HepG2 (cell line): Measurements from ENCODE around the gene APOBEC3B.

Source experiments
- SP4 ChIP-seq: sonication (generic); formaldehyde crosslinking; IDR thresholded peaks from 2 replicates; pipeline ENCODE4 v1.8.1; 2023; ENCODE audit warnings: mild to moderate bottlenecking, missing genetic modification reagents
- TAF1 ChIP-seq: sonication (generic); formaldehyde crosslinking; IDR thresholded peaks from 2 replicates; pipeline ENCODE4 v1.4.0; 2020; ENCODE audit warnings: missing genetic modification reagents
- TF ChIP-seq, protein P1 (sequence below): sonication (generic); formaldehyde crosslinking; IDR thresholded peaks from 2 replicates; pipeline ENCODE4 v1.4.0; 2020; ENCODE audit warnings: missing genetic modification reagents

DNA sequence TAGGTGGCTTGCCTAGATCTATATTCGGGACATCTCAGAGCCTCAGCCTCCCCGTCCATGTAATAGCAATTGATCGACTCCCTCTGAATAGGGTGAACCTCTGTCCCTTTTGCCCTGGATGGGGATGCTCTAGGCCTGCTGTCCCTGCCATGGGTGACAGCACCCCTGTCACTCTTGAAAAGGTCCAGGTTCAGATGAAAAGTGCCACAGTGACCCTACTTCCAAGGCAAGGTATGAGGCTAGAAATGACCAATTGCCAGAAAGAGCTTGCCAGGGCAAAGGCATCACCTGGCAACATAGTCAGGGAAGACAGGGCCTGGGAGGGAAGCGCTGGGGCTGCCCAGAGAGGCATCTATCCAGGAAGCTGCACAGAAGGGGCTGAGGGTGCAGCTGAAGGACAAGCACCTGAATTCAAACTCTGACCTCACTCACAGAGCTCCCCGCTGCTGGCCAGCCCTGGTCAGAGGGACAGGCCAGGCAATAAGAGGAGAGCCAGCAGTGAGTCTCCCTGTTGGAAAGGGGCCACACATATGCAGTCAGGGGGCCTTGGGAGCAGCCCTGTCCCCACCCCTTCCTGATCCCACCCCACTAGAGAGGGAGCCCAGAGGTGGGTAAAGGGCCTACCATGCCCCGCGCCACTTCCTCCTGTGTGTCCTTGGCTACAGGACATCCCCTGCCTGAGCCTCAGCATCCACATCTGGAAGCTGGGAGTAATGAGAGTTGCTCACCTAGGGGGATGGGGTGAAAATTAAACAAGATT is 33.8 kb upstream of the APOBEC3B start:
- TF ChIP-seq SP4 (CRISPR knock-in tag) (no peak), TAF1 (CRISPR knock-in tag) (no peak)
- TF ChIP-seq, protein P1, sequence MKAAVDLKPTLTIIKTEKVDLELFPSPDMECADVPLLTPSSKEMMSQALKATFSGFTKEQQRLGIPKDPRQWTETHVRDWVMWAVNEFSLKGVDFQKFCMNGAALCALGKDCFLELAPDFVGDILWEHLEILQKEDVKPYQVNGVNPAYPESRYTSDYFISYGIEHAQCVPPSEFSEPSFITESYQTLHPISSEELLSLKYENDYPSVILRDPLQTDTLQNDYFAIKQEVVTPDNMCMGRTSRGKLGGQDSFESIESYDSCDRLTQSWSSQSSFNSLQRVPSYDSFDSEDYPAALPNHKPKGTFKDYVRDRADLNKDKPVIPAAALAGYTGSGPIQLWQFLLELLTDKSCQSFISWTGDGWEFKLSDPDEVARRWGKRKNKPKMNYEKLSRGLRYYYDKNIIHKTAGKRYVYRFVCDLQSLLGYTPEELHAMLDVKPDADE, result no peak
